Measurements from ENCODE around the gene KTN1.
A peak's percentile ranks its signal among the peaks of the same experiment; 100 is the strongest.

Gene KTN1

DNA sequence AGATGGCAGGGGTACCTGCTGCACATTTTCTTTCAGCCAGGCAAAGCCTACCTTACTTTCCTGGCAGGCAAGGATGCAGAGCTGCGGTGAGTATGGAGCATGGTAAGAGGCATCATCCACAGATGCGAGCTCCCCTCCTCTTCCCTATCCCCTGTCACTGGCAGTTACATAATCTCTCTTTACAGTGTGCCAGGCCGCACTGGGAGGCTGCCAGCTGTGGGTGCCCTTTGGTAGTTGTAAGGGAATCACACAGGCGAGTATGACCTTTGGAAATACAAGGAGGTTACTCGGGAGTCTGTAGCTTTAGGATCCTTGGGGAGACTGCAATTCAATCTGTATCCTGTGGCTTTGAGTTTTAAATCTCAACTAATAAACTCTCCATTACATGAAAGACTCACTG is 132.5 kb downstream of the KTN1 start:
- DNase-seq: peak in 14 of 56 donors; percentile 2 to 47 (median 11)

DNA sequence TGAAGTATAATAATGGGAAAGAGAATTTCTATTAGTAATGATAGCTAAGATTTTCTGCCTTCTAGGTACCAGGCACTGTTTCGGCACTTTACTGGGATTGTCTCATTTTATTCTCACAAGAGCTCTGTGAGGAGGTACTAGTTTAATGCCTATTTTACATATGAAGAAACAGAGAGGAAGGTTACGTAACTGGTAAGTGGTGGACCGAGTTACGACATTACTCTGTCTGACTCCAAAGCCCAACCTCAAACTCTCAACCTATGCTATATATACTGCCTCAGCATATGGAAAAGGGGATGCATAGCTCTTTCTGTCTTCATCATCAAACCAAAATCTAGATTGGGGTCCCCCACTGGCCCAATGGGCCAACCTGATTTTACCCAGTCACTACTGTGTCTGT is 133.5 kb downstream of the KTN1 start:
- DNase-seq: no peak

DNA sequence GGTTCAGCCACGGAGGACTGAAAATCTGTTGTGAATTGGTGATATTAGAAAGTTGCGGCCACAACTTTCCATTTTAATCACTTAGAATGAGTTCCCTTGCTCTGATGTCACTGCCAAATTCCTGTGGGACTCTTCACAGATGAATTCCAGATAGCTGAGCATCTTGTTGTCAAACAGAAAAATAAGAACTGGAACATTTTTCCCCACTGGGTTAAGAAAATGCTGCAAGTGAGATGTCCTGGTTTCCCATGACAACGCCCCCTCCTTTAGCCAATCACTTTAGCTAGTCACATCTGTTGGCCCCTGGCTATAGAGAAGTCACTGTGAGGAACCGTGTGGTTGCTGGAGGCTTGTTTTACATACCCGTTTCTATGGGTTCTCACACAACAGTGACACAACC is 135.9 kb downstream of the KTN1 start:
- DNase-seq: no peak

DNA sequence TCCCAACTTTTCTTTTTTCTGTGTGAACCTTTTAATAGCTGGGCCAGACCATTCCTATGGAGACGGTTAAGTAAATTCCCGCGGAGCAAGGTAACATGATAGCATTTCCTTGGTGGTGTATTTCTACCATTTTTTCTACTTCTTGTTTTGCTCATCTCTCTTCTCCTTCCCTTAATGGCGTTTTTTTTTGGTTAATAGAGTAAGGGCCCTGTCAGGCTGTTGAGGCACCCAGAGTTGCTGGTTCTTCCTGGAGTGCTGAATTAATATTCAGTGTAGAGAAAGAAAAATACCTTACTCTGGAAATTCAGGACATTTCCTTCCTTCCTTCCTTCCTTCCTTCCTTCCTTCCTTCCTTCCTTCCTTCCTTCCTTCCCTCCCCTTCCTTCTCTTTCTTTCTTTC is 137.6 kb downstream of the KTN1 start:
- no peak for DNase-seq

DNA sequence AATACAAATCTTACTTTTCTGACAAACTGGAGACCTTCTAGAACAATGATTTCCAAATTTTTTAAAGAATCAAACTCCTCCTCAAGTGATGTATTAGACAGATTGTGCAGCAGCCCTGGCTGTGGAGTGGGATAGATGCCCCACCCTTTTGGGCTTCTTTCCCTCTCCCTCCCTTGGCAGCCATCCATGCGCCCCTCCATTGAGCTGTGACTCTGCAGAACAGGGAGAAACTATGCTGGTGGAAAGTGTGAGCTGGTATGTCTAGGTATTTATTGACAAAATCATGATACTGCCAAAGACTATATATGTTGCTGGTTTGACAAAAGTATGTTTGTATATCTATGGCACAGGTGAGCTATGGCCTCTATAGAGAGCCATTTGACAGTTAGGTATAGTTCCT is 138.5 kb downstream of the KTN1 start:
- no peak for DNase-seq

DNA sequence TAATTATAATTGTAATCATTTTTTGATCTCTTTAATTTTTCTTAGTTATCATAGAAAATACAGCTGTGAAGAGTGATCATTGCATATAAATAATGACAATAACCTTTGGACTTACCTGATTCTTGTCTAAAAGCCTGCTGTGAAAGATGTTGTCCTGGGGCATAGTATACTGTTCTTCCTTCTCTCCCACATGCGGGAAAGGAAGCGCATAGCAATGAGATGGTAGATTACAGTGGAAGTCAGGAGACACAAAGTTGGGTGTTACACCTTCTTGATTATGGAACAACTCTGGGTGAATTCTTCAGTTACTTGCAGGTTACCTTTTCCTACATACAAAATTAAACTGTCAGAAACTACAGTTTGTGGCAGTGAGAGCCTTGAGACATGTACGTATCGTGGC is 140.8 kb downstream of the KTN1 start:
- DNase-seq: no peak

DNA sequence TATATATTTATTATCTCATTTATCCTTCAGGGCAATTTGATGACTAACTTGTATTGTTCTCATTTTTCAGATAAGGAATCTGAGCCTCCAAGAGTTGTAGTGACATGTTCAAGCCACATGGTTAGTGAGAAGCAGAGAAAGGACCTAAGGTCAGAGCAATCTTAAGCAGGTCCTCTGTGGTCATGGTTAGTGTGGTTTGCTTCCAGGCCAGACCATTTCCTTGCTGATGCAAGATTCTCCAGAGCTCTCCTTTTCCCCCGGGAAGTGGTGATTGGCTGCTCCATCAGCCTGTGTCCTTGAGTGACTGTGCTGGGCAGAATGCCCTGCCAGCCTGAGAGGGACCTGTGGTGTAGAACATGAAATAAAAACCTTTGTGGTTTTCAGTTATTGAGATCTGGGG is 141.3 kb downstream of the KTN1 start:
- DNase-seq: no peak

DNA sequence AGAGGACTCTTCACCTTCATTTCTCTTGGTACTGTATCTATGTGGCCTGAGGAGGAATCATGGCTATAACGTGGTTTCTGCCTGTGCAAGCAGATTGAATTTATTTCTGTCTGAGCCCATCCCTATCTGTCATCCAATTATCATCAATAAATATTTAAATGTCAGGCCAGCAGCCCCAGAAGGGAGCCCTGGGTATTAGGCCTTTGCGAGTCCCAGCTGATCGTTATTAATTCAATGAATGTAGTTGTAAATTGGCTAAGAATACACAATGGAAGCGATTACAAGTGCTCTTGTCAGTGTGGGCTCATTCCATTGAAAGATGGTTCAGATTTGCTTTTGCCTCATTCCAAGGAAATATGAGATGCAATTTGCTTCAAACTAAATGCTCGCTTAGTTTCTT is 142.0 kb downstream of the KTN1 start:
- DNase-seq: no peak

DNA sequence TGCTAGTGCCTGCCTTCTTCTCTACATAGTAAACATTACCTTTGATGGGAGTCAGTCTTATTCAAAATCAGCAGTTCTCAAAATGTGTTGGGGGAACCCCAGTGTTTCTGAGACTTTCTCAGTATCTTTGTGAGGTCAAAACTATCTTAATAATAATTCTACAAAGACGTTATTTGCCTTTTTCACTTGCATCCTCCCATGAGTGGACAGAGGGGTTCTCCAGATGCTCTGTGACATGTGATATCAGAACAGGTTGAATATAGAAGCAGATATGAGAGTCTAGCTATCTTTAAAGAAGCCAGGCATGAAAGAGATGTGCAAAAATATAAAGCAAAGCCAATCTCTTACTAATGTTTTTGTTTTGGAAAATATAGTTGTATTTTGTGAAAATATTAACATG is 144.7 kb downstream of the KTN1 start:
- no peak for DNase-seq

DNA sequence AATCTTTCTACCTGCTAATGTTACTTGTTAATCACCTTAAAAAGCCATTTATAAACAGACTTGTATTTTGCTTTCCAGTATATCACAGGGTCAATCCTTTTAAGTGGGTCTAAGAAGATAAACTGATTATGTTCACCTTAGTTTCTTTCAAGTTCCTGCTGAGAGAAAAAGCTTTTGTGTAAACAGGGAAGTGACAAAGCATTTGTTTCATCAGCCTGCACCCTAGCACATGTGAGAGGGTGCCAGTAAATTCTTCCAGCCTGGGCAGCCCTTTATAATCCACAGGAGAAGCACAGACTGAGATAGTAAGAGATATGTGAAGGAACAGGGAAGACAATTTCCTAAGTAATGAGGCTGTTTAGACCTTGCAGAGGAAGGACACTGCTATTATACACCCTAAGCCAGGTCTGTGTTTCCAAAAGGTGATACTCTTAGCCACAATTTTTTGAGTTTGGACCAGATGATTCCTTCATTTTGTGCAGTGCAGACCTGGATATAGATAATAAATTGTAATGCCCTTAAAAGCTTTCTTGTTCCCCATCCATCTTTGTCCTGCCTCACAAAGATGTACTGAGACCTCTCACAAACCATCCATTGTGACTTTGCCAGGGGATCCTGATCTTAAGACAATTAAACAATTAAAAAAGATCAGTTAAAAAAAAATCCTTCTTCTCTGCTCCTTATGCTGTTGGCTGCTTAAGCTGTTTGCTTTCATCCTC is 150.7 kb downstream of the KTN1 start:
- DNase-seq: no peak

DNA sequence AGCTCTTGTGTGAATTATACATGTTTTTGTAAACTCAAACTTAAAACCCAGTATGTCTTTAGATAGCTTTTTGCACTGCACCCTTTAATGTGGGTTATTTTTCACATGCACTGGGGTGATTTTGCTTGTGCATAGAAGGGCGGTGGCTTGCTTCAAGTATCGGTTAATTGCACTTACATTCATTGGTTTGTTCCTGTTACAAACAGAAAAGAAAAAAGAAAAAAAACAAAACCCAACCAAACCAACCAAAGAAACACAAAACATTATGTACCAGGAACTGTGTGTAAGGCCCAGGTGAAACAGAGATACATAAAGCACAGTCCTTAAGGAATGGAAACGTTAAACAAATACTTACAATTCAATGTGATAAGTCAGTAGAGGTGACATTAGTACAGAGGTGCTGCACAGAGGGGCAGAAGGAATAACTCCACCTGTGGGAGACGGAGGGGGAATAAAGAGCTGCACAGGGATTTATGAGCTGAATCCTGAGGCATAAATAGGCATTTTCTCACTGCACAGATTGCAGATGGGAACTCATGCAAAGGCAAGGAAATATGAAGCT is 151.4 kb downstream of the KTN1 start:
- no peak for DNase-seq

DNA sequence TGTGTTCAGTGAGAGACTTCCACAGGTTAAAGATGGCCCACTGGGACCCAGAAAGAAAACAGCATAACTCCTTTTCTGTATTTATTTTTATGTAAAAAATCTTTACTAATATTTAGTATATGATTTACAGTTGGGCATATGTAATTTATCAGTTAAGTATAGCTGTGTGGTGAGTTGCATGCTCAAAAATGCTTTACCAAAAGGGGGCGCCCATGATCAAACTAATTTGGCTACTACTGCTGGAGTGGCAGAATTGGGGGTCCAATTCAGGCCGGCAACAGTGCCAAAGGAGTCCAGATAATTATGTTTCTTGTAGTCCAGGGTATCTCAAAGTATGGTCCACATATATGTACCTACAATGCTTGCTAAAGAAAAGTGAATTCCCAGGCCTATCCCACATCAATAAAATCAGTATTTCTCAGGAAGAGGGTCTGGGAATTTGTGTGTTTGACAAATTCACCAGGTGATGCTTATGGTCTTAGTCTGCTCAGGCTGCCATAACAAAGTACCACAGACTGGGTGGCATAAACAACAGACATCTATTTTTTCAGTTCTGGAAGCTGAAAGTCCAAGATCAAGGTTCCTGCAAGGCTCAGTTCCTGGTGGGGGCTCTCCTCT is 152.0 kb downstream of the KTN1 start:
- peak in 12 of 56 donors; percentile 1 to 32 (median 4) for DNase-seq

DNA sequence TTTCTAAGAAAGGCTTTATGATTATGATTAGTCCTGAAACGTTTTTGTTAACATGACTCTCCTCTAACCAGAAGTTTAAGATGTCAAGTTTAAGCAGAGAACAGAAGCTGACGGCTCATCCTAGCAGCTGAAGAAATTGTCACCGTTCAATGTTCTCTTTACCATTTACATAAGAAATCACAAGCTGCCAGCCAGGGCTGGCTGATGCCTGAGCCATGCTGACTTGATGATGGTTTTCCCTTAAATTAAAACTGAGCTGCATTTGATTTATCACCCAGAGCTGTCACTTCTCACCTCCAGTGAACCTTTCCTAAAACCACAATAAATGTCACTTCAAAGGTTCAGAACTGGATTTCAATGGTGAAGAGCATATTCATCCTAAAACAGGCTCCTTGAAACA is 153.6 kb downstream of the KTN1 start:
- peak in 2 of 56 donors; percentile 1 to 3 for DNase-seq

Data from nucleus accumbens (tissue), 56 donors.